Measurements from ENCODE around the gene PARD3. TPM values are rescaled to one million over a fixed set of nuclear protein-coding genes. Genes with fewer than 3 reads are reported as not detected.

PARD3 gene
- total and polyA plus RNA-seq, 10 of the 15 experiments (the other 5 are each of a cell fraction or from before 2014, with no cell fraction given), result 2.6 to 43.1 (median 13.9) TPM

DNA sequence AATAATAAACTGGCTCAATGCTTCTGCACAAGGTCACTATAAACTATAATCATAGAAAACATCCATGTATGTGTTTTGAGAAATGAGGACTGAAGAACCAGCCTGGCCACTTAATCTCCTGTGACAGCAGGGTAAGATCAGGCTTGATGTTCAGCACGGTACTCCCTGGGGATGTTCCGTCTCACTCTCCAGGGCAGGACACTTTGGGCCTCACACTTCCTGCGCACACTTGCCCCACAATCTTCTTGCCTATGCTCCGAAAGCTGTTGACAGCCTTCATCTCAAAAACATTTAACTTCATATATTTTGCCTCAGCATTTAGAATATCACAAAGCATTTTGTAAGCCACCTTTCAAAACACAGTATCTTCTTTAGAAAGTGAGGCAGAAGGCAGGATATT, 92.7 kb downstream of the PARD3 start:
- FAIRE-seq (no peak), DNase-seq (ENCODE audit: low read depth, low spot score) (no peak), ATAC-seq (no peak)
- intact Hi-C loops (cut with micrococcal nuclease; ENCODE audit: unreplicated experiment) (loop anchor here (5.0 to 10.0 kb wide), 3 partner anchors 55 to 222 kb away; no protein-coding TSS in a partner anchor), in situ Hi-C loops (cut with MboI) (no loop called here)
- no peak overlapping the region for H3K9ac ChIP-seq (ENCODE audit: control insufficient read depth, insufficient read depth, low read length)
- H3K36me3 ChIP-seq (ENCODE audit: control insufficient read depth in 2 of 2, insufficient read depth in 2 of 2, low read length in 1 of 2), result no peaks in the 10 kb centered on the region; a peak in 1 of 4 replicates
- no peaks in the 10 kb centered on the region for H3K4me1 ChIP-seq (ENCODE audit: control insufficient read depth, insufficient read depth, low read length)
- H3K4me2 ChIP-seq (ENCODE audit: control insufficient read depth, insufficient read depth), result no peak overlapping the region
- H3K27ac ChIP-seq (ENCODE audit: control insufficient read depth, insufficient read depth), result no peak overlapping the region
- POLR2A ChIA-PET, result interaction anchor here (0.6 to 1.5 kb wide), 2 partner anchors 50 to 87 kb away, joined by 3 to 8 read pairs; no protein-coding TSS in a partner anchor
- WGBS (ENCODE audit: insufficient coverage, insufficient replicate concordance, low lambda C conversion rate, missing lambda C conversion rate), result 66% methylated on average over 4 of the region's 4 CpGs
- CTCF ChIA-PET, result interaction anchor here (0.8 to 5.8 kb wide), 17 partner anchors 10 to 272 kb away, joined by 3 to 80 read pairs (median 23); no protein-coding TSS in a partner anchor
- TF ChIP-seq, protein P1, sequence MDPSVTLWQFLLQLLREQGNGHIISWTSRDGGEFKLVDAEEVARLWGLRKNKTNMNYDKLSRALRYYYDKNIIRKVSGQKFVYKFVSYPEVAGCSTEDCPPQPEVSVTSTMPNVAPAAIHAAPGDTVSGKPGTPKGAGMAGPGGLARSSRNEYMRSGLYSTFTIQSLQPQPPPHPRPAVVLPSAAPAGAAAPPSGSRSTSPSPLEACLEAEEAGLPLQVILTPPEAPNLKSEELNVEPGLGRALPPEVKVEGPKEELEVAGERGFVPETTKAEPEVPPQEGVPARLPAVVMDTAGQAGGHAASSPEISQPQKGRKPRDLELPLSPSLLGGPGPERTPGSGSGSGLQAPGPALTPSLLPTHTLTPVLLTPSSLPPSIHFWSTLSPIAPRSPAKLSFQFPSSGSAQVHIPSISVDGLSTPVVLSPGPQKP (IDR thresholded peaks at IDR 0.05; ENCODE audit: low read depth, low read length), result no peak
- TF ChIP-seq ZBED1 (IDR thresholded peaks at IDR 0.05; ENCODE audit: borderline replicate concordance), result no peak
- no peak for TF ChIP-seq ZNF622 (IDR thresholded peaks at IDR 0.05)
- no peak for TF ChIP-seq CBX3 (IDR thresholded peaks at IDR 0.05; ENCODE audit: borderline replicate concordance, low read depth)
- no peak for TF ChIP-seq HDAC6 (IDR thresholded peaks at IDR 0.05; ENCODE audit: unreplicated experiment)
- TF ChIP-seq IKZF1 (conservative IDR thresholded peaks at IDR 0.05), result no peak
- no peak for TF ChIP-seq TCF12 (IDR thresholded peaks at IDR 0.05; ENCODE audit: low read depth, low read length)
- no peak for TF ChIP-seq POLR2AphosphoS2 (IDR thresholded peaks at IDR 0.05; ENCODE audit: low read depth, low read length)
- TF ChIP-seq, protein P2, sequence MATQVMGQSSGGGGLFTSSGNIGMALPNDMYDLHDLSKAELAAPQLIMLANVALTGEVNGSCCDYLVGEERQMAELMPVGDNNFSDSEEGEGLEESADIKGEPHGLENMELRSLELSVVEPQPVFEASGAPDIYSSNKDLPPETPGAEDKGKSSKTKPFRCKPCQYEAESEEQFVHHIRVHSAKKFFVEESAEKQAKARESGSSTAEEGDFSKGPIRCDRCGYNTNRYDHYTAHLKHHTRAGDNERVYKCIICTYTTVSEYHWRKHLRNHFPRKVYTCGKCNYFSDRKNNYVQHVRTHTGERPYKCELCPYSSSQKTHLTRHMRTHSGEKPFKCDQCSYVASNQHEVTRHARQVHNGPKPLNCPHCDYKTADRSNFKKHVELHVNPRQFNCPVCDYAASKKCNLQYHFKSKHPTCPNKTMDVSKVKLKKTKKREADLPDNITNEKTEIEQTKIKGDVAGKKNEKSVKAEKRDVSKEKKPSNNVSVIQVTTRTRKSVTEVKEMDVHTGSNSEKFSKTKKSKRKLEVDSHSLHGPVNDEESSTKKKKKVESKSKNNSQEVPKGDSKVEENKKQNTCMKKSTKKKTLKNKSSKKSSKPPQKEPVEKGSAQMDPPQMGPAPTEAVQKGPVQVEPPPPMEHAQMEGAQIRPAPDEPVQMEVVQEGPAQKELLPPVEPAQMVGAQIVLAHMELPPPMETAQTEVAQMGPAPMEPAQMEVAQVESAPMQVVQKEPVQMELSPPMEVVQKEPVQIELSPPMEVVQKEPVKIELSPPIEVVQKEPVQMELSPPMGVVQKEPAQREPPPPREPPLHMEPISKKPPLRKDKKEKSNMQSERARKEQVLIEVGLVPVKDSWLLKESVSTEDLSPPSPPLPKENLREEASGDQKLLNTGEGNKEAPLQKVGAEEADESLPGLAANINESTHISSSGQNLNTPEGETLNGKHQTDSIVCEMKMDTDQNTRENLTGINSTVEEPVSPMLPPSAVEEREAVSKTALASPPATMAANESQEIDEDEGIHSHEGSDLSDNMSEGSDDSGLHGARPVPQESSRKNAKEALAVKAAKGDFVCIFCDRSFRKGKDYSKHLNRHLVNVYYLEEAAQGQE (IDR thresholded peaks at IDR 0.05; ENCODE audit: low read depth, low read length), result no peak
- TF ChIP-seq, protein P3, sequence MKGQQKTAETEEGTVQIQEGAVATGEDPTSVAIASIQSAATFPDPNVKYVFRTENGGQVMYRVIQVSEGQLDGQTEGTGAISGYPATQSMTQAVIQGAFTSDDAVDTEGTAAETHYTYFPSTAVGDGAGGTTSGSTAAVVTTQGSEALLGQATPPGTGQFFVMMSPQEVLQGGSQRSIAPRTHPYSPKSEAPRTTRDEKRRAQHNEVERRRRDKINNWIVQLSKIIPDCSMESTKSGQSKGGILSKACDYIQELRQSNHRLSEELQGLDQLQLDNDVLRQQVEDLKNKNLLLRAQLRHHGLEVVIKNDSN (IDR thresholded peaks at IDR 0.05; ENCODE audit: borderline replicate concordance, extremely low read length, insufficient read depth, low read depth, low read length), result no peak
- TF ChIP-seq, protein P4, sequence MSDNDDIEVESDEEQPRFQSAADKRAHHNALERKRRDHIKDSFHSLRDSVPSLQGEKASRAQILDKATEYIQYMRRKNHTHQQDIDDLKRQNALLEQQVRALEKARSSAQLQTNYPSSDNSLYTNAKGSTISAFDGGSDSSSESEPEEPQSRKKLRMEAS (IDR thresholded peaks at IDR 0.05; ENCODE audit: low read depth, low read length), result no peak
- TF ChIP-seq BRCA1 (IDR thresholded peaks at IDR 0.05; ENCODE audit: low read depth, low read length), result no peak
- TF ChIP-seq SREBF2 (IDR thresholded peaks at IDR 0.05; ENCODE audit: low read length), result no peak
- no peak for TF ChIP-seq GABPA (IDR thresholded peaks at IDR 0.05; ENCODE audit: low read depth)
- TF ChIP-seq CEBPB (IDR thresholded peaks at IDR 0.05; ENCODE audit: borderline replicate concordance in 1 of 2, low read depth in 2 of 2, low read length in 2 of 2), result no peak
- TF ChIP-seq LARP7 (IDR thresholded peaks at IDR 0.05), result no peak
- no peak for TF ChIP-seq BCL11A (IDR thresholded peaks at IDR 0.05; ENCODE audit: low read depth, low read length)
- SMC1A ChIA-PET (ENCODE audit: uncharacterized antibody, unreplicated experiment), result interaction anchor here (0.7 to 6.8 kb wide), 16 partner anchors 10 to 303 kb away, joined by 3 to 59 read pairs (median 26); no protein-coding TSS in a partner anchor
- no peak overlapping the region for H3K4me3 ChIP-seq
- no peaks in the 10 kb centered on the region for H3K79me2 ChIP-seq (ENCODE audit: control insufficient read depth, insufficient read depth, low read length)
- no peaks in the 10 kb centered on the region for H3K27me3 ChIP-seq (replicated peaks in 1 of 2; ENCODE audit: control insufficient read depth in 2 of 2, insufficient read depth in 2 of 2, low read length in 1 of 2)
- RAD21 ChIA-PET (ENCODE audit: unreplicated experiment), result interaction anchor here (0.9 to 5.1 kb wide), 15 partner anchors 10 to 473 kb away, joined by 3 to 48 read pairs (median 9); no protein-coding TSS in a partner anchor
- BruUV-seq (replicated peaks), result no TSS peak
- no peaks in the 10 kb centered on the region for H3K9me3 ChIP-seq (replicated peaks; ENCODE audit: control insufficient read depth, insufficient read depth, low read length)
- no peak overlapping the region for H2AFZ ChIP-seq (ENCODE audit: control insufficient read depth, low read depth, low read length)
- H4K20me1 ChIP-seq (ENCODE audit: control insufficient read depth, insufficient read depth), result no peaks in the 10 kb centered on the region

Measured in GM12878 (cell line).